NCI-H2081 (cell line): ENCODE data around the gene PLCG2.

Experiments
- DNase-seq, 2 experiments: peaks; one replicate each; lab custom pipeline; 2025; lab: John Stamatoyannopoulos, UW

The PLCG2 gene

GRCh38 chr16:81816351-81816750 lies 37.3 kb downstream of the PLCG2 start:
- DNase-seq: no peak

DNA sequence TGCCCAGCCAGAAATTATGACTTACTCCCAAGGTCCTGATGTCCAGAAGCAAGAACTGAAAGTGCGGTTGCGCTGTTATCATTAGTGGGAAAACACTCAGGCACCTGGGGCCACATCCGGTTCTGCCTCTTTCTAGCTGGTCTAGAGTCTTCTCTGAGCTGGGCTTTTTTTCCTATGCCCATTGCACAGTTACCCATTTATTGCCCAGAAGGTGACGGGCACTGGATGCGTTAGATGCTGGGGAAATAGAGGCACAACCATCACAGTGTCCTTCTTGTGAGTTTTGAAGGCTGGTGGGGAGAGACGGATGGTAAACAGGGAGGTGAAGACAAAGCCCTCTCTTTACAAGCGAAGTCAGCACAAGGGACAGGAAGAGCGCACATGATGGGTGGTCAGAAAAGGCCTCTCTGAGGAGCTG lies 37.7 kb downstream of the PLCG2 start:
- DNase-seq: no peak

DNA sequence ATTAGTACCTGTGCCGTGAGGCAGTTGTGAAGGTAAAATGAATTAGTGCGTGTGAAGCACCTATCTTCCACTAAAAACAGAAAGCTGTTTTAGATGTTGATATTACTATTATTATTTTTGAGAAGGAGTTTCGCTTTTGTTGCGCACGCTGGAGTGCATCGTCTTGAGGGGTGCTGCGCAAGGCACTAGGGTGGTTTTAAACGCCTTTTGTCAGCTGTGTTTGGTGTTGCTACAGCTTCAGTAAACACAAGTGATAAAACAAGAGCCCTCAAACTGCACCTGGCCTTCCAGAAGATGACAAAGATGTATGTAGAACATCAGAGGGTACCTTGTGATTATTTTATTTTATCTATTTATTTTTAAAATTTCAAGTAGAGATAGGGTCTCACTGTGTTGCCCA lies 38.2 kb downstream of the PLCG2 start:
- DNase-seq: no peak

- DNase-seq: no peak
Measured at GRCh38 chr16:81817789-81818567, 38.9 kb downstream of the PLCG2 start.

DNA sequence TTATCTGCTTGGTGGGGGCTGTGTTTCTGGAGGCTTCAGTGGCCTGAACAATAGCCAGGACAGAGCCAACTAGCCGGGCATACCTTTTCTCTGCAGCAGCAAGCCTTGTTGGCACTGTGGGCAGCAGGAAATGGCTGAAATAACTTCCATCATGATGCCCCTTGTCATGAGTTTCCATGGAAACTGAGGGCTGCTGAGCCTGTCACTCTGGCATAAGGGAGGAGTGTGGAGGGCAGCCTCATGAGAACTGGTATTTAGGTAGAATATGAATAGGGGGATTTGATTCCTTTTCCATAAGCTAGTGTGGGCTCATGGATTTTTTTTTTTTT lies 39.4 kb downstream of the PLCG2 start:
- DNase-seq: no peak

DNA sequence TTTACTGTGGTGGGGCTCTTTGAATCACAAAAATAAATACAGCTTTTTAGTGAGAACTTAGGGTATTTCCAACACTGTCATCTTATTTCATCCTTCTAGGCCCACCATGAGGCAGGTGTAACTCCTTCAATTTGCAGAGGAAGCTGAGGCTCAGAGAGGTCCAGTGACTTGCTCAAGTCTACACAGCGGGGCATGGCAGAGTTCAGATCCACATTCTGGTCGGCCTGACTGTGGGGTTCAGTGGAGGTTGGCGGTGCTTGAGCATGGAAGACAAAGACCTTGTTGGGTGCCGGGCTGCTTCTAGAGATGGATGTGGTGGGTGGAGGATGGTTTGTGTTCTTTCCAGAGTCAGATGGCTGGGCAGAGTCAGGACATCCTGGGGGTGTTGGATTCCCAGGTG lies 39.8 kb downstream of the PLCG2 start:
- no peak for DNase-seq

GRCh38 chr16:81821436-81822128 lies 42.5 kb downstream of the PLCG2 start:
- no peak for DNase-seq

DNA sequence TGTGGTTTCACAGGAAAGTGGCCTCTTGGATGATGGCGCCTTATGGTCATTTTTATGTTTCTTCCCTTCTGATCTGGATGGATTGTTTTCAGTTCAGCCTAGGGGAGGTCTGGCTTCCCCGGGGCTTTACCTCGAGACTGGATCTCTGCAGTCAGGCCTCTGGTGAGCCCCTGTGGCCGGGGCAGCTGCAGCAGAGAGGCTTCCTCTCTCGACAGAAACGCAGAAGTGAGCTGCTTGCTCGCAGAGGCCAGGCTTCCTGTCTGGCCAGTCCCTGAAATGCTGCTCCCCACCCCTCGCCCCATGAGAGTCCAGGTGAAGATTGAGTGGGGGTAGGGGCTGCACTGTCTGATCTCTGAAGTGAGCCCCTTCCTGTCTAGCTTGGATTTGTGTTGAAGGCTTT lies 44.0 kb downstream of the PLCG2 start:
- no peak for DNase-seq

DNA sequence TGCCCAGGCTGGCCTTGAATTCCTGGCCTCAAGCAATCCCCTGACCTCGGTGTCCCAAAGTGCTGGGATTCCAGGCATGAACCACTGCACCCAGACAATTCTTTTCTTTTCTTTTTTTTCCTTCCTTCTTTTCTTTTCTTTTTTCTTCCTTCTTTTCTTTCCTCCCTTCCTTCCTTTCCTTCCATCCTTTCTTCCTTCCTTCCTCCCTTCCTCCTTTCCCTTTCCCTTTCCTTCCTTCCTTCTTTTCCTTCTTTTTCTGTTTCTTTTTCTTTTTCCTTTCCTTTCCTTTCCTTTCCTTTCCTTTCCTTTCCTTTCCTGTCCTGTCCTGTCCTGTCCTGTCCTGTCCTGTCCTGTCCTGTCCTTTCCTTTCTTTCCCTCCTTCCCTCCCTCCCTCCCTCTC lies 44.6 kb downstream of the PLCG2 start:
- DNase-seq: no peak

DNA sequence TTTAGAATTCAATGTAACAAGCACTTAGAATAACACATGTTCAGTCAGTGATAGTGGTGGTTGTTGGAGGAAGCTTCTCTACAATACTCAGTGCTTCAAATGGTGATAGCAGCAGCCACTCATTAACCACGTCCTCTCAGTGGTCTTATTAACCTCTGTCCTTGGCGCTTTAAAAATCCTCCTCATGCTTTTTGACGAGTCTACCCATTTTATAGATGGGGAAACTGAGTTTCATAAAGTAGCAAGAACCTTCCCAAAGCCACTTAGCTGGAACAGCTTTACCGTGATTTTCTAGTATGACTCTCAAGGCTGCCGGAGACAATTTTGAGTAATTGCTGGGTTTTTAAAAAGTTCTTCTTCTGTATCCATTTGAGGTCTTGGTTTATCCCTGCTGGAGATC lies 47.4 kb downstream of the PLCG2 start:
- no peak for DNase-seq

DNA sequence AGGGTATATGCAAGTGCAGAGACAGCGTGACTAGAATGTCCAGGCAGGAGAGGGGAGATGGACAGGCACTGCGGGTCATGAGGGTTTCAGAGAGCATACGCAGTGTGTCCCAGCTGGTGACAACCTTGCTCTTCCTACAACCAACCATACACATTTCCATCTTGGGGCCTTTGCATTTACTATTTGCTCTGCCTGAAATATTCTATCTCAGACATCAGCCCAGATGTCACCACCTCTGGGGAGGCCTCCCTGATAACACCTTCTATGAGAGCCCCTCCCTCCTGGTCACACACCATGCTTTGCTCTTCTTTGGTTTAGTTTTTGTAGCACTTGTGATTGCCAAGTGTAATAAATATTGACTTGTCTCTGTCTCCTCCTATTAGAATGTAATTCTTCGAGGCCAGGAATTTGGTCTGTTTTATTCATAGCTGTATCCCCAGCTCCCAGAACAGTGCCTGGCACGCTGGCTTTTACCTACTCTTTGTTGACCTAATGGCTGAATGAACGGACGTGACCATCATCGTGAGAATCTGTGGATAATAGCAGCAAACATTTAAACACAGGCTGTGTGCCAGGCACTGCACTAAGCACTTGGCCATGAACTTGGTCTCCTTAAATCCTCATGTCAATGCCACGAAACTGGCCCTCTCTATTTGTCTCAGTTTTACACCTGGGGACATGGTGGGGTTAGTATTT lies 51.9 kb downstream of the PLCG2 start:
- DNase-seq: no peak

- DNase-seq: no peak
Measured at GRCh38 chr16:81831722-81832126, 52.6 kb downstream of the PLCG2 start.

DNA sequence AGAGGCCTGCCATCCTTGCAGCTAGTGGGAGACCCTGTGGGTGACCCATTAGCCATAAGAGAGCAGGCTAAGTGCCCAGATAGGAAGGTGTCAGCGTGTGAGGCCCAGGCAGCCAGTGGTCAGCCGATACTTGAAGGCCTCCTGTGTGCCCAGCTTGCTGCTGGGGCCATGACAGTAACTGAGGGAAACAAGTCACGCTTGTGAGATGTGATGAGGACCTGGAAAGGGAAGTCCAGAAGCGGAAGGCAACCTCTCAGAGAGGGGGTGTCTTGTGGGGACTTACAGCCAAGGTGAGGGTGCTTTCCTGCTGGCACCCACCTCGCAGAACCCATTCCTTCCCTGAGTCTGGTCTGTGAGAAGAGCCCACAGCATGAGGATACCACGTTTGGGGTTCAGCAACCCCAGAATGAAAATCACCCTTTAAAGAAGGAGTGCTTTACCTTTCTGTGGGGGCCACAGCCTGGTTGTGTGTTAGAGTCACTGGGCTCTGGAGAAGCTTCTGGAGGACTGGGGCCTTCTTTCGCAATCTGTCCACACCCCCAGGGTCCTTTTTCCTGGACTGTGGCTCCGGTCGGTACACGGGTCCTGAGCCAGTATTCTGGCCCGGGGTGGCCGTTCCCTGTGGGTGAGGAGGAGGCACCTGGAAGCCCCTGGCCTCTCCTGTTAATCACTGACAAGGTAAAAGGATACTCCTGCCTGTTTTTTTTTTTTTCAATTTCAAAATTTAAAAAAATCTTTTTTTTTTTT lies 53.9 kb downstream of the PLCG2 start:
- no peak for DNase-seq

- DNase-seq: no peak
Measured at GRCh38 chr16:81833751-81834150, 54.7 kb downstream of the PLCG2 start.

DNA sequence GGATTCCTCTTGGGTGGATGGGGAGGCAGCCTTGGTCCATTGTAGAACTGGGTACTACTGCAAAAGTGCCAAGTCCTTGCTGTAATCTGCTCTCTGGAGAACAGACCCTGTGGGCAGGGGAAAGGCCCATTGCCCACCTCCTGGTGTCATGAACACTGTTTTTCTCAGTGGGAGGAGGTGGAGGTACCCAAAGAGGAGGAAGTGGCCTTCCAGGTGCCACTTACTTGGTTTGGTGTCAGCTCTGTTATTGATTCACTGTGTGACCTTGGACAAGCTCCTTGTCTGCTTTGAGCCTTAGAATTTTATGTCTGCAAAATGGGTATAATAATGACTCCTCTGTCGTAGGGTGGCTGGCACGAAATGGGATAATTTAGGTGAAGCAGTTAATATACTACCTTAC lies 55.8 kb downstream of the PLCG2 start:
- DNase-seq: no peak

DNA sequence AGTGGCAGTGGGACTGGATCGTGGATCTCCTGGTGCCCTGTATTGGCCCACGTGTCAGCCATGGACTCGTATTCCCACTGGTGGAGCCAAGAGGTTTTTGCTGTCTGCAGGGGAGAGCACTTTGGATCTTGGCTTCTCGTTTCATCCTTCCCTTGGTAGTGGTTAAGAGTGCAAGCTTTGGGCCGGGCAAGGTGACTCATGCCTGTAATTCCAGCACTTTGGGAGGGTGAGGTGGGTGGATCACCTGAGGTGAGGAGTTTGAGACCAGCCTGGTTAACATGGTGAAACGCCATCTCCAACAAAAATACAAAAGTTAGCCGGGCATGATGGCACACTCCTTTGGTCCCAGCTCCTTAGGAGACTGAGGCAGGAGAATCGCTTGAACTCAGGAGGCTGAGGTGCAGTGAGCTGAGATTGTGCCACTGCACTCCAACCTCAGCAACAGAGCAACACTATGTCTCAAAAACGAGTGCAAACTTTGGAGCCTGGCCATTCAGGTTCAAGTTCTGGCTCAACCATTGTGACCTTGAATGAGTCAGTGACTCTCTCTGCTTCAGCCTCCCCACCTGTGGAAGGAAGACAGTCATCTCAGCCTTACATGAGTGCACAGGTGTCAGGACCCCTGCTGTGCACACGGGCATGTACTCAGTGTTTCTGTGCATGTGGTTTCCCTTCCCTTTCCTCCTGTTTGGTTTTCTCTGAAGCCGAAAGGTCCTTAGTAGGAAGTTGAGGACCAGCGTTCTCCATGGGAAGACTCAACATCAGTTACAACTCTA lies 57.4 kb downstream of the PLCG2 start:
- DNase-seq: no peak

DNA sequence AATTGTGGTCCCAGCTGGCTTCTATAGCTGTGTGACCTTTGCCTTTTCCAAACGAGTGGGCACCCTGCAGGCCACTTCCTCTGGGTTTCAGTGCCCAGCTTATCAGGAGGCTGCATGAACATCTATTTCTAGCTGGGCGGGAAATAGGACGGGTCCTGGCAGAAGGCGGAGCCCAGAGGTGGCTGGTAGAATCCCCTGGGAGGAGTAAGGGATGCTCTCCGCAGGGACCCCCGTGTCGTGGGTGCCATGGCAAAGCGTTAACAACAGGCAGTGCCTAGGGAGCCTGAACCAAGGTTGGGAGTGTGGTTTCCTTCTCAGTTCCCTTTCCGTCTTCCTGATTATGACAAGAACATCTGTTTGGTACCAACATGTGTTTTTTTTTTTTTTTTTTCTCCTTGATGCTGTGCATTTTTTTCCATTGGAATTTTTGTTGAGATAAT lies 58.2 kb downstream of the PLCG2 start:
- no peak for DNase-seq

GRCh38 chr16:81838794-81839193 lies 59.7 kb downstream of the PLCG2 start:
- DNase-seq: no peak

GRCh38 chr16:81841722-81842121 lies 62.6 kb downstream of the PLCG2 start:
- DNase-seq: no peak

GRCh38 chr16:81842564-81843242 lies 63.6 kb downstream of the PLCG2 start:
- no peak for DNase-seq

DNA sequence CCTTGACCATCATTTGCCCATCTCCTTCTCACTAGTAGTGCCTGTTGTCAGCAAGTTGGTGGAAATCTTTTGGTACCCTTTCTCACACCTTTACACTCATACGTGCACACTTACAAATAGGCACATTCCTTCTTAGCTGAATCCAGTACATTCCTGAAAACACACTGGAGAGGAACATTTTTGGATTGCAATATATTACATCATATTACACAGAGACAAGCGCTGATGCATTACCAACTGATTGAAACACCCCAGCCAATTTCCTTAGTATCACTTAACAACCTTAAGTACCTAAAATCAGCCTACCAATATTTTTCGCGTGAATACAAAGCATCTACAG lies 64.1 kb downstream of the PLCG2 start:
- no peak for DNase-seq
